PFSK-1 (cell line): Measurements from ENCODE around the gene UGGT1.

Source experiments
- FOXP2 ChIP-seq: optimal IDR thresholded peaks from 2 replicates; pipeline ENCODE3; 2011; ENCODE audit warnings: borderline replicate concordance, control low read depth, inconsistent platforms; ENCODE audit not compliant: insufficient read depth; ENCODE audit errors: extremely low read length, extremely low read depth
- POLR2AphosphoS5 ChIP-seq: IDR thresholded peaks from 2 replicates; pipeline ENCODE4 v1.6.1; 2012; ENCODE audit warnings: low read depth, mild to moderate bottlenecking, control low read depth, low read length, moderate library complexity
- REST ChIP-seq, 2 experiments: IDR thresholded peaks; 2 replicates each; pipeline versions ENCODE4 v1.6.1 to v1.8.0; 2011 to 2012; ENCODE audit warnings: low read depth in 2 of 2, low read length in 2 of 2, control low read depth in 1 of 2, inconsistent platforms in 1 of 2, mild to moderate bottlenecking in 1 of 2, moderate library complexity in 1 of 2; ENCODE audit not compliant: insufficient read depth in 1 of 2
- SIN3A ChIP-seq: IDR thresholded peaks from 2 replicates; pipeline ENCODE4 v1.6.1; 2012; ENCODE audit warnings: mild to moderate bottlenecking, low read length, moderate library complexity, borderline replicate concordance; ENCODE audit not compliant: insufficient read depth
- TAF1 ChIP-seq: IDR thresholded peaks from 2 replicates; pipeline ENCODE4 v1.6.1; 2012; ENCODE audit warnings: low read length, control low read depth, borderline replicate concordance; ENCODE audit not compliant: insufficient read depth

UGGT1 gene

GRCh38 chr2:128093762-128094161 lies 2.8 kb downstream of the UGGT1 start:
- no peak for TF ChIP-seq TAF1
- TF ChIP-seq REST (IDR thresholded peaks at IDR 0.05; ENCODE audit: insufficient read depth in 1 of 2, low read depth in 2 of 2, low read length in 2 of 2) = no peak

- TF ChIP-seq REST (IDR thresholded peaks at IDR 0.05; ENCODE audit: insufficient read depth in 1 of 2, low read depth in 2 of 2, low read length in 2 of 2) (no peak), POLR2AphosphoS5 (no peak), TAF1 (no peak), SIN3A (no peak), FOXP2 (no peak)
Measured at GRCh38 chr2:128095201-128095600, 4.2 kb downstream of the UGGT1 start.

- TF ChIP-seq POLR2AphosphoS5 = no peak
- TF ChIP-seq TAF1 = no peak
- no peak for TF ChIP-seq FOXP2
- no peak for TF ChIP-seq SIN3A
- TF ChIP-seq REST (IDR thresholded peaks at IDR 0.05; ENCODE audit: insufficient read depth in 1 of 2, low read depth in 2 of 2, low read length in 2 of 2) = no peak
Measured at GRCh38 chr2:128103407-128103806, 12.4 kb downstream of the UGGT1 start.

- TF ChIP-seq TAF1 (no peak), SIN3A (no peak), POLR2AphosphoS5 (no peak), FOXP2 (no peak), REST (IDR thresholded peaks at IDR 0.05; ENCODE audit: insufficient read depth in 1 of 2, low read depth in 2 of 2, low read length in 2 of 2) (no peak)
Measured at GRCh38 chr2:128105072-128105471, 14.1 kb downstream of the UGGT1 start.

GRCh38 chr2:128108166-128108565 lies 17.2 kb downstream of the UGGT1 start:
- TF ChIP-seq POLR2AphosphoS5 = no peak
- no peak for TF ChIP-seq REST (IDR thresholded peaks at IDR 0.05; ENCODE audit: insufficient read depth in 1 of 2, low read depth in 2 of 2, low read length in 2 of 2)
- TF ChIP-seq FOXP2 = no peak
- no peak for TF ChIP-seq TAF1
- no peak for TF ChIP-seq SIN3A
